HCT116 (cell line): ENCODE data around the gene CCRL2. TPM values are rescaled to one million over a fixed set of nuclear protein-coding genes. Genes with fewer than 3 reads are reported as not detected.
"Not testable (repeated sequence)": the region's sequence is repeated elsewhere in the genome, so short reads cannot be mapped to it uniquely, and the experiment has no call there.

Source experiments
- ATAC-seq: fragments of 200-7000 bp; cut with Tn5 transposase; 2 replicates; pipeline ENCODE4 v1.9.1; 2020; ENCODE audit warnings: mild to moderate bottlenecking, moderate library complexity
- BruUV-seq: library from RNA; stranded (reverse); fragments of 400-500 nt; replicated peaks from 2 replicates; lab custom pipeline; 2021; lab: Mats Ljungman, UMichigan
- CTCF ChIA-PET: fragments of 300-600 bp; sonication (Branson Sonifier 250); formaldehyde crosslinking; loops from one replicate; lab custom pipeline; 2021; ENCODE audit warnings: antibody characterized with exemption; lab: Charles Lee
- POLR2A ChIA-PET: fragments of 300-600, 350-600 bp; sonication (Branson Sonifier 250); formaldehyde crosslinking; loops from one replicate; lab custom pipeline; 2021; ENCODE audit warnings: antibody characterized with exemption; lab: Charles Lee
- RAD21 ChIA-PET, 2 experiments: fragments of 300-600 bp; sonication (Branson Sonifier 250); formaldehyde crosslinking; loops; one replicate each; lab custom pipeline; 2023; ENCODE audit warnings: low total read pairs in 2 of 2; ENCODE audit not compliant: uncharacterized antibody in 2 of 2, unreplicated experiment in 2 of 2, low non-redundant PET in 1 of 2; lab: Charles Lee
- DNase-seq: peaks from one replicate; pipeline ENCODE4 v3.0.0-alpha.2; 2010; ENCODE audit warnings: low read depth, low spot score
- H2AFZ ChIP-seq: fragments of 200-600 bp; shearing (Covaris generic), sonication (generic); 2 replicates; pipeline ENCODE4 v1.6.1; 2017; ENCODE audit warnings: low read depth, mixed run types, mixed read lengths, antibody characterized with exemption, low read length; ENCODE audit not compliant: poor library complexity, severe bottlenecking
- H3K27ac ChIP-seq: 2 replicates; pipeline ENCODE4 v1.5.1; 2012; ENCODE audit warnings: low read depth, low read length
- H3K27me3 ChIP-seq: fragments of 200-600 bp; sonication (generic); 2 replicates; pipeline ENCODE4 v1.6.1; 2016; ENCODE audit warnings: mixed run types, low read length, mixed read lengths; ENCODE audit not compliant: insufficient read depth
- H3K36me3 ChIP-seq, 2 experiments: fragments of 200-500 bp in 1 of 2; fragments of 200-600 bp in 1 of 2; sonication (Bioruptor generic) in 1 of 2; sonication (generic) in 1 of 2; 2 replicates each; pipeline versions ENCODE4 v1.5.1 to v1.6.1; 2014 to 2016; ENCODE audit warnings: low read length in 2 of 2, inconsistent platforms in 1 of 2, mixed read lengths in 1 of 2, mixed run types in 1 of 2; ENCODE audit not compliant: insufficient read depth in 2 of 2, control insufficient read depth in 1 of 2
- H3K4me1 ChIP-seq, 2 experiments: fragments of 200-600 bp in 1 of 2; sonication (generic) in 1 of 2; 2 replicates each; pipeline versions ENCODE4 v1.5.1 to v1.6.1; 2012 to 2017; ENCODE audit warnings: low read length in 2 of 2, inconsistent platforms in 1 of 2, mild to moderate bottlenecking in 1 of 2, mixed read lengths in 1 of 2, mixed run types in 1 of 2, moderate library complexity in 1 of 2; ENCODE audit not compliant: insufficient read depth in 2 of 2, control insufficient read depth in 1 of 2
- H3K4me2 ChIP-seq: fragments of 200-600 bp; sonication (generic); 2 replicates; pipeline ENCODE4 v1.6.1; 2017; ENCODE audit warnings: mixed run types, low read length, mixed read lengths
- H3K4me3 ChIP-seq, 2 experiments: fragments of 200-600 bp in 1 of 2; sonication (generic) in 1 of 2; replicated peaks in 1 of 2; 2 replicates each; pipeline ENCODE4 v1.5.1; 2011 to 2016; ENCODE audit warnings: low read length in 2 of 2, control low read depth in 1 of 2, low read depth in 1 of 2, mild to moderate bottlenecking in 1 of 2, mixed read lengths in 1 of 2, mixed run types in 1 of 2
- H3K79me2 ChIP-seq: fragments of 200-600 bp; sonication (generic); 2 replicates; pipeline ENCODE4 v1.6.1; 2017; ENCODE audit warnings: mild to moderate bottlenecking, mixed run types, low read length, moderate library complexity, mixed read lengths; ENCODE audit not compliant: insufficient read depth
- H3K9ac ChIP-seq: fragments of 200-600 bp; sonication (generic); 2 replicates; pipeline ENCODE4 v1.6.1; 2016; ENCODE audit warnings: low read length, mixed read lengths
- H3K9me2 ChIP-seq: fragments of 200-600 bp; sonication (generic), shearing (Covaris generic); 2 replicates; pipeline ENCODE4 v1.6.1; 2017; ENCODE audit warnings: mixed run types, mild to moderate bottlenecking, moderate library complexity; ENCODE audit not compliant: insufficient read depth
- H3K9me3 ChIP-seq, 2 experiments: fragments of 200-500 bp in 1 of 2; fragments of 200-600 bp in 1 of 2; sonication (Bioruptor generic) in 1 of 2; sonication (generic) in 1 of 2; 2 replicates each; pipeline ENCODE4 v1.6.1; 2014 to 2017; ENCODE audit warnings: low read length in 2 of 2, mixed read lengths in 2 of 2, inconsistent platforms in 1 of 2, low read depth in 1 of 2, mild to moderate bottlenecking in 1 of 2, mixed run types in 1 of 2, moderate library complexity in 1 of 2; ENCODE audit not compliant: control insufficient read depth in 1 of 2, insufficient read depth in 1 of 2
- H4K20me1 ChIP-seq: fragments of 200-600 bp; sonication (generic), shearing (Covaris generic); 2 replicates; pipeline ENCODE4 v1.6.1; 2017; ENCODE audit warnings: mixed run types, mild to moderate bottlenecking, moderate library complexity; ENCODE audit not compliant: insufficient read depth
- ATF3 ChIP-seq: IDR thresholded peaks from 2 replicates; pipeline ENCODE4 v1.6.1; 2012
- CEBPB ChIP-seq: IDR thresholded peaks from 2 replicates; pipeline ENCODE4 v1.6.1; 2012; ENCODE audit warnings: low read depth
- EGR1 ChIP-seq: IDR thresholded peaks from 2 replicates; pipeline ENCODE4 v1.6.1; 2012; ENCODE audit warnings: low read depth
- EZH2 ChIP-seq: fragments of 200-600 bp; sonication (generic); IDR thresholded peaks from 2 replicates; pipeline ENCODE4 v1.6.1; 2017; ENCODE audit warnings: antibody characterized with exemption, mixed run types
- FOSL1 ChIP-seq: IDR thresholded peaks from 2 replicates; pipeline ENCODE4 v1.6.1; 2012; ENCODE audit warnings: low read depth
- MAX ChIP-seq: IDR thresholded peaks from 2 replicates; pipeline ENCODE4 v1.6.1; 2012
- POLR2A ChIP-seq: IDR thresholded peaks from 2 replicates; pipeline ENCODE4 v1.7.0; 2011; ENCODE audit warnings: borderline replicate concordance; ENCODE audit not compliant: insufficient read depth, insufficient read length; ENCODE audit errors: extremely low read depth
- SRF ChIP-seq: IDR thresholded peaks from 2 replicates; pipeline ENCODE4 v1.6.1; 2012; ENCODE audit warnings: low read depth
- TCF7L2 ChIP-seq: IDR thresholded peaks from 2 replicates; pipeline ENCODE4 v1.7.0; 2011; ENCODE audit warnings: borderline replicate concordance, inconsistent platforms; ENCODE audit not compliant: insufficient read depth, insufficient read length; ENCODE audit errors: extremely low read depth
- ZFX ChIP-seq: fragments of 450-650 bp; IDR thresholded peaks from 2 replicates; pipeline ENCODE4 v1.6.1; 2017
- intact Hi-C: fragments of 100-400 bp; cut with micrococcal nuclease; formaldehyde crosslinking; loops from 2 replicates; pipeline ENCODE4 v1.10.0; 2022
- total RNA-seq: library from RNA; stranded (reverse); gene quantifications from one replicate; pipeline ENCODE4 v1.2.1, GENCODE V29; 2021; ENCODE audit not compliant: unreplicated experiment

Gene CCRL2
- total RNA-seq, 1 experiment from 2014 or later, result not detected

- intact Hi-C loops, H3K4me1 ChIP-seq, H3K9ac ChIP-seq, BruUV-seq, H3K36me3 ChIP-seq, H3K27me3 ChIP-seq, H3K4me2 ChIP-seq, POLR2A ChIA-PET, CTCF ChIA-PET, H3K27ac ChIP-seq, DNase-seq, H3K4me3 ChIP-seq, H3K79me2 ChIP-seq, H4K20me1 ChIP-seq, H3K9me2 ChIP-seq, ATAC-seq, H2AFZ ChIP-seq, RAD21 ChIA-PET, H3K9me3 ChIP-seq: not testable (repeated sequence)
Measured at GRCh38 chr3:46433118-46433517, 26.1 kb downstream of the CCRL2 start.

- ChIA-PET POLR2A (no interaction called here), RAD21 (no interaction called here), CTCF (no interaction called here)
- no peaks in the 10 kb centered on the region for H3K36me3 ChIP-seq
- no peaks in the 10 kb centered on the region for H3K4me1 ChIP-seq
- H3K27me3 ChIP-seq, result no peaks in the 10 kb centered on the region
- H3K79me2 ChIP-seq, result no peaks in the 10 kb centered on the region
- H2AFZ ChIP-seq, result no peak overlapping the region
- H3K9ac ChIP-seq, result no peak overlapping the region
- DNase-seq, result no peak
- intact Hi-C loops, result no loop called here
- peaks cover 0 to 5% of the 10 kb centered on the region in 2 experiments; a peak in 1 of 4 replicates for H3K9me3 ChIP-seq
- ATAC-seq, result no peak
- H3K4me3 ChIP-seq, result no peak overlapping the region
- H3K9me2 ChIP-seq, result no peaks in the 10 kb centered on the region
- no peak overlapping the region for H3K4me2 ChIP-seq
- H3K27ac ChIP-seq, result no peak overlapping the region
- no TSS peak for BruUV-seq
- TF ChIP-seq EZH2 (no peak), ATF3 (no peak), TCF7L2 (no peak), CEBPB (no peak), POLR2A (no peak), ZFX (no peak), EGR1 (no peak), MAX (no peak), SRF (no peak), FOSL1 (no peak)
- no peaks in the 10 kb centered on the region for H4K20me1 ChIP-seq
Measured at GRCh38 chr3:46433841-46434240, 26.8 kb downstream of the CCRL2 start.
